Ovary (tissue), 9 donors: ENCODE results near the gene EEFSEC. TPM values are rescaled to one million over a fixed set of nuclear protein-coding genes. Genes with fewer than 3 reads are reported as not detected.
A peak's percentile ranks its signal among the peaks of the same experiment; 100 is the strongest.

Source experiments
- DNase-seq, 5 donors: peaks; one replicate each; pipeline ENCODE4 v3.0.0-alpha.2; 2019 to 2020
- H3K27ac ChIP-seq, 2 donors: fragments of 200-600 bp; one replicate each; pipeline versions ENCODE4 v1.5.1 to v1.8.0; 2019 to 2022
- H3K27me3 ChIP-seq: fragments of 200-600 bp; one replicate; pipeline ENCODE4 v1.8.0; 2022
- H3K36me3 ChIP-seq: fragments of 200-600 bp; sonication (generic); one replicate; pipeline ENCODE4 v1.5.1; 2019
- H3K4me1 ChIP-seq: one replicate; pipeline ENCODE4 v1.8.1; 2013; ENCODE audit warnings: mild to moderate bottlenecking, moderate library complexity; ENCODE audit not compliant: insufficient read depth
- H3K4me3 ChIP-seq: fragments of 200-600 bp; sonication (generic); one replicate; pipeline ENCODE4 v1.5.1; 2017
- H3K9me3 ChIP-seq, 2 donors: fragments of 200-600 bp in 1 of 2; sonication (generic) in 1 of 2; one replicate each; pipeline versions ENCODE4 v1.5.1 to v1.8.1; 2013 to 2019; ENCODE audit warnings: mild to moderate bottlenecking in 1 of 2, moderate library complexity in 1 of 2
- CTCF ChIP-seq, 3 donors: fragments of 450-650 bp in 2 of 3; fragments of 200-600 bp in 1 of 3; IDR thresholded peaks; one replicate each; pipeline versions ENCODE4 v1.5.1 to v1.8.0; 2016 to 2022; ENCODE audit warnings: antibody characterized with exemption in 3 of 3, mild to moderate bottlenecking in 1 of 3
- EP300 ChIP-seq: sonication (generic); formaldehyde crosslinking; IDR thresholded peaks from one replicate; pipeline ENCODE4 v1.6.1; 2017; ENCODE audit warnings: antibody characterized with exemption
- POLR2A ChIP-seq: fragments of 450-650 bp; IDR thresholded peaks from one replicate; pipeline ENCODE4 v1.6.1; 2017; ENCODE audit warnings: antibody characterized with exemption, mild to moderate bottlenecking, moderate library complexity
- WGBS, 3 donors: extraction: QIAGEN DNeasy Blood & Tissue Kit in 1 of 3; methylation state at CpG; one replicate each; pipeline versions ENCODE4 v1.1.5 to v1.1.7; 2013 to 2017; 5-methylcytosine and 5-hydroxymethylcytosine counted together
- intact Hi-C, 4 donors: fragments of 100-400 bp; cut with DNase I; formaldehyde crosslinking; loops; one replicate each; pipeline versions ENCODE4 v1.11.0 to v1.15.1; 2022 to 2023
- polyA plus RNA-seq, 2 donors: library from polyadenylated mRNA; stranded (reverse); fragments of 200-250 nt in 1 of 2; fragments of 350-450 nt in 1 of 2; fragmentation: Illumina TruSeq in 1 of 2; extraction: RNeasy Lipid Tissue Mini Kit (QIAGEN cat#74804) in 1 of 2; gene quantifications; one replicate each; pipeline ENCODE4 v1.2.3, GENCODE V29; 2013 to 2014
- total RNA-seq, 7 donors: library from RNA; depleted of rRNA in 2 of 7; stranded (reverse); fragments of >200 nt in 2 of 7; fragmentation: NEBNext Ultra II Directional in 3 of 7; extraction: Animal tissue kit (Norgen Biotek cat#: 25700) in 3 of 7; gene quantifications; one replicate each; pipeline versions ENCODE4 v1.1.0 to v1.2.4, GENCODE V29; 2016 to 2023
- donor health status: DM: no; HTN: no; CAD: no; lungs with moderate emphysema.
- donor health status: DM: no; HTN: no; CAD: no.
- donor health status: Bipolar disorder and iron deficiency.
- donor health status: DM: yes; HTN: yes; CAD: no.
- donor health status: DM: no; HTN: no; CAD: no.
- donor health status: DM: yes; HTN: yes; CAD: no.

Gene EEFSEC
- total and polyA plus RNA-seq, 9 donors = 6.8 to 21.0 (median 15.4) TPM

- Histone ChIP-seq H3K27me3 (no peaks in the 10 kb centered on the region), H3K27ac (no peak overlapping the region), H3K4me1 (no peaks in the 10 kb centered on the region), H3K36me3 (no peaks in the 10 kb centered on the region), H3K9me3 (no peaks in the 10 kb centered on the region), H3K4me3 (no peak overlapping the region)
- intact Hi-C loops = no loop called here
- TF ChIP-seq CTCF (IDR thresholded peaks at IDR 0.05) (no peak), POLR2A (no peak), EP300 (no peak)
- 43 to 57% (median 43%) methylated on average over 9 of the region's 9 CpGs for WGBS, 3 donors
- DNase-seq = peak; percentile 41 to 81 (median 46)
These were observed 242.3 kb downstream of the EEFSEC start for GRCh38 chr3:128395500-128396162.

DNA sequence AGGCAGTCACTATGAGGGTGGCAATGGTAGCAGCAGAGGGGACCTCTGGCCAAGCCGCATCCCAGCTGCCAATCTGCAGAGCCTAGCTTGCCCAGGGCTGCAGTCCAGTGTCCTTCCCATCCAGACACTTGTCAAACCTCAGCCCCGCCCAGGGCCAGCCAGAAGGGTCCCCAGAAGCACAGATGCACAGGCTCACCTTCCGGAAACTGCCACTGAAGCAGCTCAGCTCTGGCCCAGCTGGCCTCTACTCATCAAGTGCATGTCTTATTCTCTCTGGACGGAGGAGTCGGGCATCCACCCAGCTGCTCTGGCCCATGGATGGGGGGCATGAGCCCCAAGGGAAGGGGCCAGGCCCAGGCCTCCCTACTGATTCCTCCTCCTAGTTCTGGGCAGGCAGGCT, 244.2 kb downstream of the EEFSEC start:
- no peaks in the 10 kb centered on the region for H3K9me3 ChIP-seq
- WGBS, 3 donors = 96 to 99% (median 97%) methylated on average over 5 of the region's 5 CpGs
- H3K36me3 ChIP-seq = no peaks in the 10 kb centered on the region
- no peak overlapping the region for H3K27ac ChIP-seq
- no peak overlapping the region for H3K4me3 ChIP-seq
- no peaks in the 10 kb centered on the region for H3K4me1 ChIP-seq
- TF ChIP-seq POLR2A = no peak
- no peak for TF ChIP-seq CTCF (IDR thresholded peaks at IDR 0.05)
- TF ChIP-seq EP300 = no peak
- H3K27me3 ChIP-seq = no peaks in the 10 kb centered on the region
- no peak for DNase-seq
- intact Hi-C loops = no loop called here

DNA sequence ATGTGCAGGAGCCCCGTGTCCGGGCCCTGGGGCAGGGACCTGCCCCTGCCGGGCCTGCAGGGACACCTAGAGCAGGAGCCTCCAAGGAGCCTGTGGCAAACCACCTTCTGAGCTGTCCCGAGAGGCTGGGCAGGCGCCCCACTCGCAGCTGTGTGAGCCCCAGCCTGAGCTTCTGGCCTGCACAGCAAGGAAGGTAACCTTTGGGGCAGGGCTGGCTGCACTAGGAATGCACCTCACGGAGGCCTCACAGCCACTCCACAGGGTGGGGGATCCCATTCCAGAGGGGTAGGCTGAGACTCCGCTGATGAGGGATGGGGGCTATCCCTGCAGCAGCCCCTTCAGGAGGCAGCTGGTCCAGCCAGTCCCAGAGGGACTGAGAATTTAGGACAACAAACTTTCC, 245.3 kb downstream of the EEFSEC start:
- WGBS, 3 donors = 88 to 92% (median 92%) methylated on average over 6 to 8 of the region's 8 CpGs

DNA sequence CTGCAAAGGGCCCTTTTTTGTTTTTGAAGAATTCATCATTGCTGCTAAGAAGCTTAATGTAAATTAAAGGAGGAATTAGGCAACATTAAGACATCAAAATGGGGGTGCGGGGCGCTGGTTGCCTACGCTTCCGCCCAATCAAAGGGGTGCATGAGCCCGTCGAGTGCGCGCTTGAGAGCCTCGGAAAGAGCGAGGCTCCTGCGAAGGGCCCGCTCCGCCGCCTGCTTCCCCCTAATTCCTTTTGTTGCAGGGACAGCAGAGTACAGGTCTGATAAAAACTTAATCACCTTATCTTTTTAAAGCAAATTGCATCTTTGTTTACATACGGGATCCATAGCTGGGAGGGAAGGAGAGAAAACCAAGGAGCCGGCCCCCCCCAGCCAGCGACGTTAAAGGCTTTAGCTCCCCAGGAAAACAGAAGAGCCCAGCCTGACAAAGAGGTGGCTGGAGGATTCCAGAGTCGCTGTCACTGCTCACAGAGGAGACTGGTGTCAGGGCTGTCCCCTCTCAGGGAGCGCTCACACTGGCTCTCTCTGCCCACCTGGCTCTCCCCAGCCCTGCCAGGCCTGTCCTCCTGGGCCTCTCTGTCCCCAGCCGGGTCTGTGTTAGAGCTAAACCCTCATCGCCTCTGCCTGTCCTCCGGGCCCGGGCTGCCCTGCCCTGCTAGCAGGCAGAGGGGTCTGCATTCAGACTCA, 246.1 kb downstream of the EEFSEC start:
- no peak overlapping the region for H3K27ac ChIP-seq
- H3K36me3 ChIP-seq = no peaks in the 10 kb centered on the region
- TF ChIP-seq CTCF (IDR thresholded peaks at IDR 0.05) (no peak), POLR2A (no peak), EP300 (no peak)
- H3K4me1 ChIP-seq = no peaks in the 10 kb centered on the region
- WGBS, 3 donors = 93 to 96% (median 94%) methylated on average over 24 of the region's 24 CpGs
- no peak overlapping the region for H3K4me3 ChIP-seq
- H3K27me3 ChIP-seq = no peaks in the 10 kb centered on the region
- no peaks in the 10 kb centered on the region for H3K9me3 ChIP-seq
- no peak for DNase-seq
- intact Hi-C loops = no loop called here

More for the DNA sequence above, 245.3 kb downstream of the EEFSEC start:
- no peaks in the 10 kb centered on the region for H3K27me3 ChIP-seq
- H3K36me3 ChIP-seq = no peaks in the 10 kb centered on the region
- H3K4me3 ChIP-seq = no peak overlapping the region
- intact Hi-C loops = no loop called here
- TF ChIP-seq EP300 (no peak), CTCF (IDR thresholded peaks at IDR 0.05) (no peak), POLR2A (no peak)
- DNase-seq = no peak
- H3K4me1 ChIP-seq = no peaks in the 10 kb centered on the region
- H3K9me3 ChIP-seq = no peaks in the 10 kb centered on the region
- no peak overlapping the region for H3K27ac ChIP-seq
